Stimulated activated CD8-positive, alpha-beta memory T cell treated with anti-CD3 and anti-CD28 coated beads, Interleukin-7, amount 100 ng/mL, for 4 hours (primary cell): ENCODE measurements around the gene TP53.
"Not testable (repeated sequence)": the region's sequence is repeated elsewhere in the genome, so short reads cannot be mapped to it uniquely, and the experiment has no call there.

Experiments
- DNase-seq, 2 donors: peaks; one replicate each; pipeline ENCODE4 v3.0.0-alpha.2; 2020; ENCODE audit warnings: low read depth in 2 of 2

Gene TP53

DNA sequence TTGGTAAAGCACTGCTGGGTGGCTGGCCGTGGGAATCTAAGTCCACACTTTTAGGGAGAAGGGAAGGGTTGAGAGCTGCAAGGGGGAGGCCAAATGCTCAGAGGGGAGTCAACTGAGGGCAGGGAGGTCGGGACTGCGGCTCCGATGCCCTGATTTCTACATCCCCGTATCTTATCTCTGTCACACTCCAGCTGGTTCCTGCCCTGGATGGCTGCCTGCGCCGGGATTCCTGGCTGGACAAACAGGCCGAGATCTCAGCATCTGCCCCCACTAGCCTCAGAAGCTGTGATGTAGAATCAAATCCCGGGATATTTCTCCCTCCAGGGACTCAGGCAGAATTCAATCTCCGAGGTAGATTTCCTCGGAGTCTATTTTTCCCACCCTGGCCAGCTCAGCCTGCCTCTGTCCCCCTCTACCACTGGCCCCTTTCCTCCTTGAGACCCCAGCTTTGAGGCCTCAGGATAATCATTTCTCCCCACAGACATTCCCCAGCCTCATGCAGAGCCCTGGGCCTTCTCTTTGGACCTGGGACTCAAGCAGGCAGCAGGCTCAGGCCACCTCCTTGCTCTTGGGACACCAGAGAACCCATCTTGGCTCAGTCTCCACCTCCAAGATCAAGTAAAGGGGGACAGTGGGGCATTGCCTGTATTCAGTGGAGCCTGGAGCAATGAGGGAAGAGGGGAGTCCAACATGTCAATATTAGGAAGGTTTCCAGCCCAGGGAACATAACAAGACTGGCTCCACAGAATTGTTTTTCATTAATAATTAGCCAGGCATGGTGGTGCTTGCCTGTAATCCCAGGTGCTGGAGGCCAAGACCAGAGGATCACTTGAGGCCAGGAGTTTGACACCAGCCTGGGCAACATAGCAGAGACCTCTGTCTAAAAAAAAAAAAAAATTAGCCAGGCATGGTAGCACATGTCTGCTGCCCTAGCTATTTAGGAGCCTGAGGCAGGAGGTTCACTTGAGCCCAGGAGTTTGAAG, 55.6 kb downstream of the TP53 start:
- DNase-seq, result no peak

GRCh38 chr17:7629939-7630571, 57.2 kb downstream of the TP53 start, which contains the start of gene SHBG:
SHBG (plus strand) TSS chr17:7630135; CDS start chr17:7630173, 38 bp downstream.
- no peak for DNase-seq

GRCh38 chr17:7627250-7628121, 59.8 kb downstream of the TP53 start, which contains the start of gene SAT2:
SAT2 (minus strand) TSS chr17:7627821; CDS start chr17:7627635, 186 bp downstream.
- DNase-seq, result peak; percentile 85 to 86

- DNase-seq, result no peak
Measured at GRCh38 chr17:7626956-7627249, 60.4 kb downstream of the TP53 start.

- DNase-seq, result no peak
Measured at GRCh38 chr17:7626307-7626706, 61.0 kb downstream of the TP53 start.

DNA sequence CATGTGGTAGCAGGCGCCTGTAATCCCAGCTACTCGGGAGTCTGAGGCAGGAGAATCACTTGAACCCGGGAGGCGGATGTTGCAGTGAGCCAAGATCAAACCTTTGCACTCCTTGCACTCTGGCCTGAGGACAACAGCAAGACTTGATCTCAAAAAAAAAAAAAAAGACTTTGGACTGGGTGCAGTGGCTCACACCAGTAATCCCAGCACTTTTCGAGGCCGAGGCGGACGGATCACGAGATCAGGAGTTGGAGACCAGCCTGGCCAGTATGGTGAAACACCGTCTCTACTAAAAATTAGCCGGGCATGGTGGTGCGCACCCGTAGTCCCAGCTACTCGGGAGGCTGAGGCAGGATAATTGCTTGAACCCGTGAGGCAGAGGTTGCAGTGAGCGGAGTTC, 61.5 kb downstream of the TP53 start:
- not testable (repeated sequence) for DNase-seq

- DNase-seq, result no peak
Measured at GRCh38 chr17:7623661-7624060, 63.6 kb downstream of the TP53 start.

DNA sequence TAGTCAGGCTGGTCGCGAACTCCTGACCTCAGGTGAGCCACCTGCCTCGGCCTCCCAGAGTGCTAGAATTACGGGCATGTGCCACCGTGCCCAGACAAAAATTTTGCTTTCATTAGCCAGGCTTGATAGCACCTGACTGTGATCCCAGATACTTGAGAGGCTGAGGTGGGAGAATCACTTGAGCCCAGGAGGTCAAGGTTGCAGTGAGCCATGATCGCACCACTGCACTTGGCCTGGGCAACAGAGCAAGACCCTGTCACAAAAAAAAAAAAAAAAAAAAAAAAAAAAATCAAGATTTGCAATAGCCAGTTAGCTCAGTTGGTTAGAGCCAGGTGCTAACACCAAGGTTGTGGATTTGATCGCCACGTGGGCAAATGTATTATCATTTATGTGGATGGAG, 66.5 kb downstream of the TP53 start:
- no peak for DNase-seq

DNA sequence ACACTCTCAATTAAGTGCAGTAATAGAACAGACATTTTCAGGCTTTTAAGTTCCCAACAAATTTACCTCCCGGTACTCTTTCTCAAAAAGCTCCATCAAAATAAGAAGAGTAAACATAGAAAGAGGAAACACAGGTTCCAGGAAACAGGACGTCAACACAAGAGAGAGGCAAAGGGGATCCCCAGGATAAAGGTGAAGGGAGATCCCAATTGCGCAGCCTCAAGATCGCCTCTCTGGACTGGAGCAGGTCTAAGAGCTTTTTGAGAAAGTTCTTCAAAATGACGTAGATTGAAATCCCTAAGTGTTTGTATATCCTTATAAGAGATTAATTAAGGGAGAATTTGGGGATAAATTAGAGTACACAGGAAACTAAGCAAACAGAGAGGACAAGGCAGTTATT, 68.7 kb downstream of the TP53 start:
- DNase-seq, result no peak
